ENCODE results near the gene SLC6A20. TPM values are rescaled to one million over a fixed set of nuclear protein-coding genes. Genes with fewer than 3 reads are reported as not detected.

Gene SLC6A20
- total RNA-seq, 4 donors from 2014 or later = 0.38 to 0.55 (median 0.44) TPM; not detected in 1

- intact Hi-C loops (cut with DNase I; ENCODE audit: low total_unique reads) = no loop called here
- DNase-seq (ENCODE audit: low spot score in 2 of 2) = no peak
- WGBS, 2 donors = 94 to 97% methylated on average over 10 to 22 of the region's 32 CpGs
Measured at GRCh38 chr3:45746165-45746776, 50.1 kb downstream of the SLC6A20 start.

GRCh38 chr3:45742461-45743089 is 53.8 kb downstream of the SLC6A20 start:
- 94 to 98% methylated on average over 4 of the region's 4 CpGs for WGBS, 2 donors

More at GRCh38 chr3:45746165-45746776, 50.1 kb downstream of the SLC6A20 start:
- H3K4me3 ChIP-seq (ENCODE audit: low read depth, poor library complexity, severe bottlenecking) = no peak overlapping the region
- TF ChIP-seq, protein P1, sequence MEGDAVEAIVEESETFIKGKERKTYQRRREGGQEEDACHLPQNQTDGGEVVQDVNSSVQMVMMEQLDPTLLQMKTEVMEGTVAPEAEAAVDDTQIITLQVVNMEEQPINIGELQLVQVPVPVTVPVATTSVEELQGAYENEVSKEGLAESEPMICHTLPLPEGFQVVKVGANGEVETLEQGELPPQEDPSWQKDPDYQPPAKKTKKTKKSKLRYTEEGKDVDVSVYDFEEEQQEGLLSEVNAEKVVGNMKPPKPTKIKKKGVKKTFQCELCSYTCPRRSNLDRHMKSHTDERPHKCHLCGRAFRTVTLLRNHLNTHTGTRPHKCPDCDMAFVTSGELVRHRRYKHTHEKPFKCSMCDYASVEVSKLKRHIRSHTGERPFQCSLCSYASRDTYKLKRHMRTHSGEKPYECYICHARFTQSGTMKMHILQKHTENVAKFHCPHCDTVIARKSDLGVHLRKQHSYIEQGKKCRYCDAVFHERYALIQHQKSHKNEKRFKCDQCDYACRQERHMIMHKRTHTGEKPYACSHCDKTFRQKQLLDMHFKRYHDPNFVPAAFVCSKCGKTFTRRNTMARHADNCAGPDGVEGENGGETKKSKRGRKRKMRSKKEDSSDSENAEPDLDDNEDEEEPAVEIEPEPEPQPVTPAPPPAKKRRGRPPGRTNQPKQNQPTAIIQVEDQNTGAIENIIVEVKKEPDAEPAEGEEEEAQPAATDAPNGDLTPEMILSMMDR (IDR thresholded peaks at IDR 0.05) = no peak
- TF ChIP-seq POLR2A (IDR thresholded peaks at IDR 0.05) = no peak

GRCh38 chr3:45741742-45742460 is 54.4 kb downstream of the SLC6A20 start:
- intact Hi-C loops (cut with DNase I; ENCODE audit: low total_unique reads) = no loop called here
- 79 to 81% methylated on average over 6 of the region's 6 CpGs for WGBS, 2 donors
- TF ChIP-seq POLR2A (IDR thresholded peaks at IDR 0.05) = no peak

More at GRCh38 chr3:45742461-45743089, 53.8 kb downstream of the SLC6A20 start:
- no peak for TF ChIP-seq POLR2A (IDR thresholded peaks at IDR 0.05)
- TF ChIP-seq, protein P1 (IDR thresholded peaks at IDR 0.05) = no peak
- intact Hi-C loops (cut with DNase I; ENCODE audit: low total_unique reads) = no loop called here
- H3K4me3 ChIP-seq (ENCODE audit: low read depth, poor library complexity, severe bottlenecking) = no peak overlapping the region
- no peak for DNase-seq (ENCODE audit: low spot score in 2 of 2)

GRCh38 chr3:45741247-45741646 is 55.1 kb downstream of the SLC6A20 start:
- TF ChIP-seq POLR2A (IDR thresholded peaks at IDR 0.05) = no peak
- TF ChIP-seq, protein P1 (IDR thresholded peaks at IDR 0.05) = no peak
- intact Hi-C loops (cut with DNase I; ENCODE audit: low total_unique reads) = no loop called here
- H3K4me3 ChIP-seq (ENCODE audit: low read depth, poor library complexity, severe bottlenecking) = no peak overlapping the region
- DNase-seq (ENCODE audit: low spot score in 2 of 2) = no peak

More at GRCh38 chr3:45741742-45742460, 54.4 kb downstream of the SLC6A20 start:
- no peak for DNase-seq (ENCODE audit: low spot score in 2 of 2)
- H3K4me3 ChIP-seq (ENCODE audit: low read depth, poor library complexity, severe bottlenecking) = no peak overlapping the region

DNA sequence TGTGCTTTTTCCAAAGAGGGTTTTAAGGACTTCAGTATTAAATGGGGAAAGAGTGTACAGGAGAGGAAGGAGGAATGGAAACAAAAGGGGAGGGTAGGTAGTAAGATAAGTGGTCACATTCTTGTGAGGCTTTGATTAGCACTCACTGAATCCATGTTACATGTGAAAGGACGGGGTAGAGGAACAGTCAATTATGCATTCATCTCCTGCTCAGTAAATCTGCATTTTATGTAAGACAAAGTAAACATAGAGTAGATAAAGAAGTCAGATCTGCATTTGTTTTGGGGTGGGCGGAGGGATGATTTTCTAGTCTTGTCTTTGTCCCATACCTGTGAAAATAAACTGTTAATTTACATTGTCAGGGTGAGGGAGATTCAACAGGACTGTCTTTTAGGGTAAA is 56.3 kb downstream of the SLC6A20 start:
- 95 to 98% methylated on average over 2 of the region's 2 CpGs for WGBS, 2 donors
- TF ChIP-seq, protein P1 (IDR thresholded peaks at IDR 0.05) = no peak
- TF ChIP-seq POLR2A (IDR thresholded peaks at IDR 0.05) = no peak
- no peak for DNase-seq (ENCODE audit: low spot score in 2 of 2)
- no peak overlapping the region for H3K4me3 ChIP-seq (ENCODE audit: low read depth, poor library complexity, severe bottlenecking)
- intact Hi-C loops (cut with DNase I; ENCODE audit: low total_unique reads) = no loop called here

GRCh38 chr3:45737234-45737633 is 59.1 kb downstream of the SLC6A20 start:
- DNase-seq (ENCODE audit: low spot score in 2 of 2) = no peak
- TF ChIP-seq POLR2A (IDR thresholded peaks at IDR 0.05) = no peak
- TF ChIP-seq, protein P1 (IDR thresholded peaks at IDR 0.05) = no peak
- 91 to 96% methylated on average over 2 of the region's 2 CpGs for WGBS, 2 donors
- intact Hi-C loops (cut with DNase I; ENCODE audit: low total_unique reads) = no loop called here
- no peak overlapping the region for H3K4me3 ChIP-seq (ENCODE audit: low read depth, poor library complexity, severe bottlenecking)

Measured in lower leg skin (tissue), 4 donors.